Fibroblast of lung (primary cell): ENCODE data around the gene EPHB6. TPM values are rescaled to one million over a fixed set of nuclear protein-coding genes. Genes with fewer than 3 reads are reported as not detected.

Experiments
- DNase-seq, 2 donors: peaks; one replicate each; pipeline versions ENCODE4 v3.0.0 to v3.0.0-alpha.2; 2010; ENCODE audit warnings: low read depth in 2 of 2
- H2AFZ ChIP-seq: 2 replicates; pipeline ENCODE4 v1.5.1; 2012; ENCODE audit warnings: low read length, control low read depth, inconsistent platforms
- H3K27ac ChIP-seq: 2 replicates; pipeline ENCODE4 v1.5.1; 2011; ENCODE audit warnings: low read length, control low read depth; ENCODE audit not compliant: insufficient read depth
- H3K27me3 ChIP-seq: 2 replicates; pipeline ENCODE4 v1.5.1; 2011; ENCODE audit warnings: mild to moderate bottlenecking, low read length; ENCODE audit not compliant: control insufficient read depth, insufficient read depth
- H3K36me3 ChIP-seq: 2 replicates; pipeline ENCODE4 v1.5.1; 2011; ENCODE audit warnings: low read length; ENCODE audit not compliant: control insufficient read depth, insufficient read depth
- H3K4me1 ChIP-seq: 2 replicates; pipeline ENCODE4 v1.5.1; 2011; ENCODE audit warnings: low read length; ENCODE audit not compliant: control insufficient read depth, insufficient read depth; ENCODE audit errors: extremely low read depth
- H3K4me2 ChIP-seq: 2 replicates; pipeline ENCODE4 v1.5.1; 2011; ENCODE audit warnings: low read length, control low read depth; ENCODE audit not compliant: insufficient read depth; ENCODE audit errors: extremely low read depth
- H3K4me3 ChIP-seq, 4 experiments: fragments of 200-600 bp in 1 of 4; sonication (generic) in 1 of 4; replicated peaks in 1 of 4; 2 replicates each; pipeline ENCODE4 v1.5.1; 2011 to 2016; ENCODE audit warnings: low read length in 4 of 4, low read depth in 3 of 4, mild to moderate bottlenecking in 3 of 4, control low read depth in 2 of 4, inconsistent platforms in 1 of 4, mixed read lengths in 1 of 4; ENCODE audit not compliant: insufficient read depth in 1 of 4; ENCODE audit errors: control extremely low read depth in 1 of 4
- H3K79me2 ChIP-seq: 2 replicates; pipeline ENCODE4 v1.5.1; 2012; ENCODE audit warnings: mild to moderate bottlenecking, low read length, inconsistent platforms; ENCODE audit not compliant: control insufficient read depth, insufficient read depth
- H3K9ac ChIP-seq: 2 replicates; pipeline ENCODE4 v1.5.1; 2011; ENCODE audit warnings: mild to moderate bottlenecking, low read length, control low read depth; ENCODE audit not compliant: insufficient read depth
- H3K9me3 ChIP-seq: 2 replicates; pipeline ENCODE4 v1.5.1; 2012; ENCODE audit warnings: low read depth, low read length; ENCODE audit not compliant: control insufficient read depth, insufficient read depth
- H4K20me1 ChIP-seq: 2 replicates; pipeline ENCODE4 v1.5.1; 2011; ENCODE audit warnings: low read length; ENCODE audit not compliant: control insufficient read depth, insufficient read depth; ENCODE audit errors: extremely low read depth
- CTCF ChIP-seq, 2 donors: IDR thresholded peaks in 1 of 2; conservative IDR thresholded peaks in 1 of 2; 1 replicate in 1 of 2; 2 replicates in 1 of 2; pipeline ENCODE4 v1.5.1; 2011 to 2012; ENCODE audit warnings: low read length in 2 of 2, control low read depth in 1 of 2, inconsistent platforms in 1 of 2, low read depth in 1 of 2, mild to moderate bottlenecking in 1 of 2
- EZH2 ChIP-seq: IDR thresholded peaks from 2 replicates; pipeline ENCODE4 v1.5.1; 2012; ENCODE audit warnings: low read length, control low read depth, mild to moderate bottlenecking; ENCODE audit errors: missing control alignments
- polyA plus RNA-seq, 2 donors: library from polyadenylated mRNA; depleted of rRNA in 1 of 2; stranded (reverse) in 1 of 2; unstranded in 1 of 2; fragments of >200 nt; gene quantifications; 2 replicates each; pipeline ENCODE4 v1.2.1, GENCODE V29; 2011 to 2012; ENCODE audit warnings: missing spikeins in 1 of 2
- total RNA-seq: library from RNA; depleted of rRNA; stranded (reverse); fragments of >200 nt; gene quantifications from 2 replicates; pipeline ENCODE4 v1.2.1, GENCODE V29; 2014

Gene EPHB6
- total and polyA plus RNA-seq, 2 donors (not counting 1 experiment from before 2014, with no cell fraction given): 1.1 to 4.3 TPM

GRCh38 chr7:142889816-142890215 is 34.9 kb downstream of the EPHB6 start:
- Histone ChIP-seq H3K4me1 (no peaks in the 10 kb centered on the region), H2AFZ (no peak overlapping the region), H4K20me1 (no peaks in the 10 kb centered on the region), H3K79me2 (no peaks in the 10 kb centered on the region), H3K9ac (no peak overlapping the region), H3K27ac (no peak overlapping the region), H3K36me3 (no peaks in the 10 kb centered on the region), H3K9me3 (no peaks in the 10 kb centered on the region), H3K27me3 (no peaks in the 10 kb centered on the region), H3K4me2 (no peak overlapping the region), H3K4me3 (no peak overlapping the region)
- no peak for TF ChIP-seq CTCF (conservative IDR thresholded peaks at IDR 0.05 in 1 of 2, IDR thresholded peaks at IDR 0.05 in 1 of 2; ENCODE audit: low read depth in 1 of 2, low read length in 2 of 2)
- DNase-seq: no peak

GRCh38 chr7:142890874-142891485 is 36.1 kb downstream of the EPHB6 start:
- no peak for DNase-seq
- Histone ChIP-seq H3K36me3 (no peaks in the 10 kb centered on the region), H3K9ac (no peak overlapping the region), H3K79me2 (no peaks in the 10 kb centered on the region), H2AFZ (no peak overlapping the region), H3K27me3 (no peaks in the 10 kb centered on the region), H3K4me2 (no peak overlapping the region), H3K9me3 (no peaks in the 10 kb centered on the region), H3K27ac (no peak overlapping the region), H3K4me1 (no peaks in the 10 kb centered on the region), H3K4me3 (no peak overlapping the region), H4K20me1 (no peaks in the 10 kb centered on the region)
- TF ChIP-seq CTCF (conservative IDR thresholded peaks at IDR 0.05 in 1 of 2, IDR thresholded peaks at IDR 0.05 in 1 of 2; ENCODE audit: low read depth in 1 of 2, low read length in 2 of 2) (no peak), EZH2 (no peak)

GRCh38 chr7:142891490-142892082 is 36.7 kb downstream of the EPHB6 start:
- no peak overlapping the region for H3K4me2 ChIP-seq
- H3K79me2 ChIP-seq: no peaks in the 10 kb centered on the region
- no peak overlapping the region for H2AFZ ChIP-seq
- H3K27ac ChIP-seq: no peak overlapping the region
- no peak for DNase-seq
- H3K4me1 ChIP-seq: no peaks in the 10 kb centered on the region
- no peaks in the 10 kb centered on the region for H3K9me3 ChIP-seq
- no peak overlapping the region for H3K4me3 ChIP-seq
- no peaks in the 10 kb centered on the region for H4K20me1 ChIP-seq
- H3K27me3 ChIP-seq: no peaks in the 10 kb centered on the region
- no peak overlapping the region for H3K9ac ChIP-seq
- TF ChIP-seq CTCF (conservative IDR thresholded peaks at IDR 0.05 in 1 of 2, IDR thresholded peaks at IDR 0.05 in 1 of 2; ENCODE audit: low read depth in 1 of 2, low read length in 2 of 2): no peak
- no peak for TF ChIP-seq EZH2
- no peaks in the 10 kb centered on the region for H3K36me3 ChIP-seq
